MM.1S (cell line): ENCODE data around the gene ENOX1.

Source experiments
- DNase-seq: peaks from one replicate; pipeline ENCODE4 v3.0.0-alpha.2; 2015
- H2AFZ ChIP-seq: fragments of 300-600 bp; sonication (generic); 2 replicates; pipeline ENCODE4 v1.6.0; 2016; ENCODE audit warnings: antibody characterized with exemption, low read length
- H3F3A ChIP-seq: fragments of 300-600 bp; sonication (generic); 2 replicates; pipeline ENCODE4 v1.6.1; 2016; ENCODE audit warnings: mild to moderate bottlenecking, antibody characterized with exemption, low read length, moderate library complexity, mixed read lengths; ENCODE audit not compliant: insufficient read depth
- H3K27ac ChIP-seq: fragments of 300-600 bp; sonication (generic); 2 replicates; pipeline ENCODE4 v1.5.1; 2016; ENCODE audit warnings: mild to moderate bottlenecking, low read length
- H3K27me3 ChIP-seq: fragments of 300-600 bp; sonication (generic); replicated peaks from 2 replicates; pipeline ENCODE4 v1.6.0; 2016; ENCODE audit warnings: low read length; ENCODE audit not compliant: insufficient read depth
- H3K36me3 ChIP-seq: fragments of 300-600 bp; sonication (generic); replicated peaks from 2 replicates; pipeline ENCODE4 v1.6.1; 2016; ENCODE audit warnings: mild to moderate bottlenecking, low read length, mixed read lengths; ENCODE audit not compliant: insufficient read depth
- H3K4me1 ChIP-seq: fragments of 300-600 bp; sonication (generic); 2 replicates; pipeline ENCODE4 v1.6.1; 2016; ENCODE audit warnings: low read length, mixed read lengths
- H3K4me2 ChIP-seq: fragments of 300-600 bp; sonication (generic); 2 replicates; pipeline ENCODE4 v1.6.0; 2016; ENCODE audit warnings: low read depth, low read length
- H3K4me3 ChIP-seq: fragments of 300-600 bp; sonication (generic); 2 replicates; pipeline ENCODE4 v1.5.1; 2016; ENCODE audit warnings: low read length, mixed read lengths
- H3K79me2 ChIP-seq: fragments of 300-600 bp; sonication (generic); 2 replicates; pipeline ENCODE4 v1.6.1; 2016; ENCODE audit warnings: mixed run types, low read length, mixed read lengths
- H3K9ac ChIP-seq: fragments of 300-600 bp; sonication (generic); 2 replicates; pipeline ENCODE4 v1.6.1; 2016; ENCODE audit warnings: low read length, mixed read lengths
- H3K9me2 ChIP-seq: fragments of 300-600 bp; sonication (generic); replicated peaks from 2 replicates; pipeline ENCODE4 v1.6.1; 2016; ENCODE audit warnings: mild to moderate bottlenecking, low read length, mixed read lengths; ENCODE audit not compliant: insufficient read depth
- H3K9me3 ChIP-seq: fragments of 300-600 bp; sonication (generic); replicated peaks from 2 replicates; pipeline ENCODE4 v1.6.1; 2016; ENCODE audit warnings: mild to moderate bottlenecking, low read length, mixed read lengths; ENCODE audit not compliant: insufficient read depth
- H4K20me1 ChIP-seq: fragments of 300-600 bp; sonication (generic); 2 replicates; pipeline ENCODE4 v1.6.1; 2016; ENCODE audit warnings: mild to moderate bottlenecking, low read length, moderate library complexity, mixed read lengths; ENCODE audit not compliant: insufficient read depth
- EZH2 ChIP-seq: fragments of 300-600 bp; sonication (generic); optimal IDR thresholded peaks from 2 replicates; pipeline ENCODE3; 2017; ENCODE audit warnings: low read depth, mild to moderate bottlenecking, antibody characterized with exemption, low read length, mixed read lengths
- EZH2phosphoT487 ChIP-seq: fragments of 300-600 bp; sonication (generic); IDR thresholded peaks from 2 replicates; pipeline ENCODE4 v1.6.1; 2018; ENCODE audit warnings: antibody characterized with exemption, low read length
- TF ChIP-seq, protein P1 (sequence below): fragments of 300-600 bp; sonication (generic); IDR thresholded peaks from 2 replicates; pipeline ENCODE4 v1.5.1; 2016; ENCODE audit warnings: antibody characterized with exemption, low read length, mixed read lengths

The ENOX1 gene

DNA sequence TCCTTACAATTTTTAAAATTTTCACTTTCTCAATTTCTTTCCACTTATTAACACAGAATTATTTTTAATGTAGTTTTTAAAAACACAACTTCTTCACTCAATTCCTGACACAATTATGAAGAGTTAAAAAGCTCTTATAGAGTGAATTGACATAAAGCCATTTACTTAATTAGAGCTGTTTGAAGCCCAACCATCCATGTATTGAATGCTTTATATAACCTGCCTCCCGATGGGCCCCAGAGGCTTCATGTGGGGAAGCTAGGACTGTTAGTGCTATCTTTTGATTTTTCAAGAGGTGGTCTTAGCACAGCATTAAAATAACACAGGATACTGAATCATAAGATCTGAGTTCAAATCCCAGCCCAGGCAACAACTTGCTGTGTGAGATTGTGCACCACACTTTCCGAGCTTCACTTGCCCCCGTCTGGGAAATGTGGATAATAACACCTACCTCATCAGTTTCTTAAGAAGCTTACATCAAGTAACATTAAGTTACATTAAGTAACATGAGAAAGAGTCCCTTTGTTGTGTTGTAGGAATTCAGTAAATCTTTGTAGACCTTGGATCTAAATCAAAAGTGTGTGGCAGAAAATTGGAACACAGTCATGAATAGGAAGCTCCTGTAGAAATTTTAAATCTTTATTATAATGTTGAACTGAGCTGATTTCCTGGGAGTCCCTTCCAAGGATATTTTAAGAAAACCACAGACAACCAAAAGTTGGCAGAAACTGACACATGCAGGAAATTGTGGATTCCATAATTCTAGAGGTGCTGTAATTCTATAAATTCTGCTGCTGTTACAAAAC, 5.5 kb upstream of the ENOX1 start:
- DNase-seq = no peak
- H3K4me3 ChIP-seq = no peak overlapping the region
- no peaks in the 10 kb centered on the region for H3K27me3 ChIP-seq
- no peaks in the 10 kb centered on the region for H3K9me3 ChIP-seq
- H3K9ac ChIP-seq = no peak overlapping the region
- no peak overlapping the region for H2AFZ ChIP-seq
- no peaks in the 10 kb centered on the region for H3K9me2 ChIP-seq
- H3K79me2 ChIP-seq = no peaks in the 10 kb centered on the region
- no peaks in the 10 kb centered on the region for H3F3A ChIP-seq
- H3K4me1 ChIP-seq = no peaks in the 10 kb centered on the region
- H4K20me1 ChIP-seq = no peaks in the 10 kb centered on the region
- no peak overlapping the region for H3K4me2 ChIP-seq
- TF ChIP-seq EZH2phosphoT487 = no peak
- TF ChIP-seq, protein P1, sequence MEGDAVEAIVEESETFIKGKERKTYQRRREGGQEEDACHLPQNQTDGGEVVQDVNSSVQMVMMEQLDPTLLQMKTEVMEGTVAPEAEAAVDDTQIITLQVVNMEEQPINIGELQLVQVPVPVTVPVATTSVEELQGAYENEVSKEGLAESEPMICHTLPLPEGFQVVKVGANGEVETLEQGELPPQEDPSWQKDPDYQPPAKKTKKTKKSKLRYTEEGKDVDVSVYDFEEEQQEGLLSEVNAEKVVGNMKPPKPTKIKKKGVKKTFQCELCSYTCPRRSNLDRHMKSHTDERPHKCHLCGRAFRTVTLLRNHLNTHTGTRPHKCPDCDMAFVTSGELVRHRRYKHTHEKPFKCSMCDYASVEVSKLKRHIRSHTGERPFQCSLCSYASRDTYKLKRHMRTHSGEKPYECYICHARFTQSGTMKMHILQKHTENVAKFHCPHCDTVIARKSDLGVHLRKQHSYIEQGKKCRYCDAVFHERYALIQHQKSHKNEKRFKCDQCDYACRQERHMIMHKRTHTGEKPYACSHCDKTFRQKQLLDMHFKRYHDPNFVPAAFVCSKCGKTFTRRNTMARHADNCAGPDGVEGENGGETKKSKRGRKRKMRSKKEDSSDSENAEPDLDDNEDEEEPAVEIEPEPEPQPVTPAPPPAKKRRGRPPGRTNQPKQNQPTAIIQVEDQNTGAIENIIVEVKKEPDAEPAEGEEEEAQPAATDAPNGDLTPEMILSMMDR = no peak
- TF ChIP-seq EZH2 = no peak
- H3K27ac ChIP-seq = no peak overlapping the region
- no peaks in the 10 kb centered on the region for H3K36me3 ChIP-seq

DNA sequence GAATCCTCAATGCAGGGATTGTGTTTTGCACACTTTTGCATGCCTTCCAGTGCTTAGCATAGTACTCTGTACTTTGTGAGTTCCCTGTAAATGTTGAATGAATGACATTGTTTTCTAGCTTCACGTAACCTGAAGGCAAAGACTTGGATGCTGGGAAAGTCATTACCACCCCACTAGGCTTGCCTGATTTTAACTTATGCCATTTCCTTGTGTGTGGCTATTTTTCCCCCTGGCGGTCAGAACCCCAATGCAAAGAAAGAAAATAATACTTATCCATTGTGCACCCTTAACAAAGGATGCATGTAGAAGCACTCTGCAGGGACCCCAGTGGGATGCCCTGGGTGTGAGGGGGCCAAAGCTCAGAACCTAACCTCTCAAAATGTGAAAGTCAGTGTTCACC, 1.2 kb upstream of the ENOX1 start:
- peak overlapping the region; percentile 76 for H3K4me2 ChIP-seq
- H3K4me1 ChIP-seq = no peaks in the 10 kb centered on the region
- no peaks in the 10 kb centered on the region for H3K27me3 ChIP-seq
- no peaks in the 10 kb centered on the region for H3K9me2 ChIP-seq
- H3K36me3 ChIP-seq = no peaks in the 10 kb centered on the region
- H3K79me2 ChIP-seq = no peaks in the 10 kb centered on the region
- no peak overlapping the region for H3K27ac ChIP-seq
- no peaks in the 10 kb centered on the region for H4K20me1 ChIP-seq
- peak; percentile 28 for DNase-seq
- H3F3A ChIP-seq = no peaks in the 10 kb centered on the region
- peak overlapping the region; percentile 61; the same call in 1 of the 2 replicates for H3K4me3 ChIP-seq
- no peak overlapping the region for H2AFZ ChIP-seq
- no peaks in the 10 kb centered on the region for H3K9me3 ChIP-seq
- no peak for TF ChIP-seq EZH2phosphoT487
- TF ChIP-seq, protein P1 = peak; percentile 42
- no peak overlapping the region for H3K9ac ChIP-seq

DNA sequence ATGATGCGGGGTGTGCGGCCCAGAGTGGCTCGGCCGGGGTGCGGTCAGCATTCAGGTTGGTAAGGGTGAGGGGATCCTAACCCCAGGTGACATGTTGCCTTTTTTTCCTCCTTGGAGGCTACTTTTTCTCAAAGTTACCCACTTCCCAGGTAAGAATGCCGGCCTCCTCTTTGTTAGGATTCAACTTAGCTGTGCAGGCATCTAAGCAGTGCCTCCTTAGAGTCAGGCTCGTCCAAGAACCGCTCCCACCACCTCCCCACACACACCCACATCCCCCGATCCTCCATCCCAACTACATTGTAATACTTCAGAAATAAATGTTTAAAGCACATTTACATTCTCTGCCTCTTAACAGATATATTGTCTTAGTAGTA, 733 bp upstream of the ENOX1 start:
- peak overlapping the region; percentile 23; the same call in 1 of the 2 replicates for H3K9ac ChIP-seq
- no peaks in the 10 kb centered on the region for H3K79me2 ChIP-seq
- H3K9me3 ChIP-seq = no peaks in the 10 kb centered on the region
- H3K4me2 ChIP-seq = peak overlapping the region; percentile 76
- H3K36me3 ChIP-seq = no peaks in the 10 kb centered on the region
- DNase-seq = no peak
- no peaks in the 10 kb centered on the region for H3K4me1 ChIP-seq
- H4K20me1 ChIP-seq = no peaks in the 10 kb centered on the region
- no peaks in the 10 kb centered on the region for H3F3A ChIP-seq
- H2AFZ ChIP-seq = peak overlapping the region; percentile 58
- no peaks in the 10 kb centered on the region for H3K27me3 ChIP-seq
- TF ChIP-seq, protein P1 = no peak
- no peak for TF ChIP-seq EZH2
- no peak for TF ChIP-seq EZH2phosphoT487
- no peak overlapping the region for H3K27ac ChIP-seq
- peak overlapping the region; percentile 61 for H3K4me3 ChIP-seq
- no peaks in the 10 kb centered on the region for H3K9me2 ChIP-seq
